ENCODE data around the gene CRYAB. TPM values are rescaled to one million over a fixed set of nuclear protein-coding genes. Genes with fewer than 3 reads are reported as not detected.

Gene CRYAB, protein sequence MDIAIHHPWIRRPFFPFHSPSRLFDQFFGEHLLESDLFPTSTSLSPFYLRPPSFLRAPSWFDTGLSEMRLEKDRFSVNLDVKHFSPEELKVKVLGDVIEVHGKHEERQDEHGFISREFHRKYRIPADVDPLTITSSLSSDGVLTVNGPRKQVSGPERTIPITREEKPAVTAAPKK
- total RNA-seq = not detected
- not detected for polyA plus RNA-seq

DNA sequence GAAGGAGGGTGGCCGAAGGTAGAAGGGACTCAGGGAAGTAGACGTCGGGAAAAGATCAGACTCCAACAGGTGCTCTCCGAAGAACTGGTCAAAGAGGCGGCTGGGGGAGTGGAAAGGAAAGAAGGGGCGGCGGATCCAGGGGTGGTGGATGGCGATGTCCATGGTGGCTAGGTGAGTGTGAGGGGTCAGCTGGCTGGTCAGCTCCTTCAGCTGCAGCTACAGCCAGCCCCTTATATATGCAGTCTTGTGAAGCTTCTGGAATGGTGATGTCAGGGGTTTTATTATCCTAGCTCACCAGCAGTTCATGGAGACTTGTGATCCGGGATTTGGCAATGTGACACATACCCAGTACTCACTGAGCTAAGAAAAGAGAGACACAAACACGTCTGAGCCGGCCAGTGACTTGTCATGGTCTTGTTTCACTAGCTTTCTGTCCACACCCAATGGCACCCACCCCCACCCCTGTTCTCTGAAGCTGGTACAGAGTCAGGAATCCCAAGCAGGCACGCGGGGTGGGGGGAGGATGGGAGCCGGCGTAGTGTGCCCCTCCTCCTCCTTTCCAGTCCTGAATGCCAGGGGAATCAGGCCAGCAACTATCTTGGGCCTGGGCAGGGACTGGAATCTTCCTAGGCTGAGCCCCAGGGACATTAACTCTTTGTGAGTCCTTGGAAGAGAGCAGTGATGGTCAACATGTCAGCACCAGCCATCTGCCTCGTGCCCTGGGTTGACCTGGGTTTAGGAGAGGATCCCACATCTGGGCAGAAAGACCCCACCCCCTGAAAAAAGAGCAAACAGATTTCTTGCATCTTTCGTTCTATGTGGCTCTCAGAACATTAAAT lies at the start of gene CRYAB:
CRYAB (minus strand) TSS at position 208 of the 839 bp plus-strand sequence; CDS start at position 162, 46 bp downstream.
- H3K27me3 ChIP-seq (ENCODE audit: insufficient read depth, low read length) = peaks cover 5% of the 10 kb centered on the region
- no peak within 1 kb of the TSS for H3K4me3 ChIP-seq (ENCODE audit: low read length in 2 of 2)
- Mint-ChIP-seq H3K27me3 (peaks cover 35 to 41% of the 10 kb centered on the region in 2 donors), H3K27ac (peak within 1 kb of the TSS in 2 of 7 donors; percentile 23 to 31), H3K4me3 (peak within 1 kb of the TSS in 1 of 8 donors; percentile 60), H3K9me3 (no peaks in the 10 kb centered on the region), H3K36me3 (no peaks in the 10 kb centered on the region), H3K4me1 (peaks cover 0 to 4% (median 0%) of the 10 kb centered on the region in 4 donors)
- intact Hi-C loops (cut with micrococcal nuclease) = no loop called here
- H3K4me1 ChIP-seq (ENCODE audit: insufficient read depth, low read length) = no peaks in the 10 kb centered on the region
- no peaks in the 10 kb centered on the region for H3K9me3 ChIP-seq (ENCODE audit: control insufficient read depth in 1 of 2, low read length in 2 of 2)
- no peak within 1 kb of the TSS for H3K27ac ChIP-seq (ENCODE audit: low read depth, low read length)
- ChIA-PET CTCF (ENCODE audit: partially characterized antibody) (interaction anchor here (1.8 kb wide), 1 partner anchor 70 kb away, joined by 4 read pairs; no protein-coding TSS in a partner anchor), POLR2A (ENCODE audit: partially characterized antibody) (no interaction called here)
- no peaks in the 10 kb centered on the region for H3K36me3 ChIP-seq (ENCODE audit: insufficient read depth, low read length)
- no peak for DNase-seq

DNA sequence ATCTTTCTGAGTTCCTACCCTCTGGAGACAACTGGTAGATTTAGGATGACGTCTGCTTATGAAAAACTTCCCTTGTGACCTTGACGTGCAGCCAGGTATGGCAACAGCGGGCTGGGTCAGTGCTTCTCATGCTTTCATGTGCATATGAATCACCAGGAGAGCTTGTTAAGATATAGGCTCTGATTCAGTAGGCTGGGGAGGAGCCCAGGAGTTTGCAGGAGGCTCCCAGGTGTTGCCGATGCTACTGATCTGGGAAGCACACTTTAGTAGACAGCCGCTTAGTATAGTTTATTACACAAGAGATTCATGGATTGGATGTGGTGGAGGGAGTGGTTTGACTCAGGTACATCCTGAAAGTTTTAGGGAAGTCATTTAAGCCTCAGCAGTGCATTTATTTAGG lies 49.3 kb upstream of the CRYAB start:
- Histone ChIP-seq H3K27ac (ENCODE audit: low read depth, low read length) (no peak overlapping the region), H3K4me3 (ENCODE audit: low read length in 2 of 2) (no peak overlapping the region), H3K4me1 (ENCODE audit: insufficient read depth, low read length) (no peaks in the 10 kb centered on the region), H3K9me3 (ENCODE audit: control insufficient read depth in 1 of 2, low read length in 2 of 2) (no peaks in the 10 kb centered on the region), H3K27me3 (ENCODE audit: insufficient read depth, low read length) (no peaks in the 10 kb centered on the region), H3K36me3 (ENCODE audit: insufficient read depth, low read length) (no peaks in the 10 kb centered on the region)
- no peak overlapping the region for H3K4me3 Mint-ChIP-seq
- DNase-seq = no peak
- CTCF ChIA-PET (ENCODE audit: partially characterized antibody) = interaction anchor here (1.6 kb wide), 1 partner anchor 21 kb away, joined by 3 read pairs; no protein-coding TSS in a partner anchor
- H3K36me3 Mint-ChIP-seq = no peaks in the 10 kb centered on the region
- H3K9me3 Mint-ChIP-seq = no peaks in the 10 kb centered on the region
- no peaks in the 10 kb centered on the region for H3K4me1 Mint-ChIP-seq
- peak overlapping the region in 1 of 7 donors; percentile 4 for H3K27ac Mint-ChIP-seq
- intact Hi-C loops (cut with micrococcal nuclease) = no loop called here
- no peaks in the 10 kb centered on the region for H3K27me3 Mint-ChIP-seq
- POLR2A ChIA-PET (ENCODE audit: partially characterized antibody) = no interaction called here

DNA sequence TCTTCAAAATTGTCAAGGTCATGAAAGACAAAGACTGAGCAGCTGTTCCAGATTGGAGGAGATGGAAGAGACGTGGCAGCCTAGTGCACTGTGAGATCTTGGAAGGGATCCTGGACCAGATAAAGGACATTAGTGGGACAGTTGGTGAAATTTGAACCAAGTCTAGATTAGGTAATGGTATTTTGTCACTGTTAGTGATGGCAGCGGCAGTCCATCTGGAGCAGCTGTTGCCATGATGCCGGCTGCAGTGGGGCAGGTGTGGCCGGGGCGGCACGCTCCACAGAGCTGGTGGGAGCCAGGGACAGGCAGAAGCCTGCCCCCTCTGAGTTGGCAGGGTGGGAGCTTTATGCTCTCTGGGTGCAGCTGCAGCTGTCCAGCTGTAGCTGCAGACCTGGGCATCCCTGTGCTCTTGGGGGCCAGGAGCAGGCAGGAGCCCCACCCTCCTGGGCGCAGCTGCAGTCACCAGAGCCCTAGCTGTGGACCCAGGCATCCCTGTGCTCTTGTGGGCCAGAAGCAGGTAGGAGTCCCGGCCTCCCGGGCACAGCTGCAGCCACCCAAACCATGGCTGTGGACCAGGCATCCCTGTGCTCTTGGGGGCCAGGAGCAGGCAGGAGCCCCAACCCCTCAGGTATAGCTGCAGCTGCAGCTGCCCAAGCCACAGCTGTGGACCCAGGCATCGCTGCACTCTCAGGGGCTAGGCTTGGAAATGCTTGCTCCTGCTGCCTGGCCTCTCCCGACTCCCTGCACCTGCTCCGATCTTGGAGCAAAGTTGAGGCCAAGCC lies 46.3 kb upstream of the CRYAB start:
- no peaks in the 10 kb centered on the region for H3K9me3 ChIP-seq (ENCODE audit: control insufficient read depth in 1 of 2, low read length in 2 of 2)
- no peaks in the 10 kb centered on the region for H3K27me3 Mint-ChIP-seq
- no peaks in the 10 kb centered on the region for H3K9me3 Mint-ChIP-seq
- DNase-seq = no peak
- no peak overlapping the region for H3K27ac Mint-ChIP-seq
- no peaks in the 10 kb centered on the region for H3K4me1 Mint-ChIP-seq
- intact Hi-C loops (cut with micrococcal nuclease) = no loop called here
- no peak overlapping the region for H3K4me3 ChIP-seq (ENCODE audit: low read length in 2 of 2)
- H3K36me3 ChIP-seq (ENCODE audit: insufficient read depth, low read length) = no peaks in the 10 kb centered on the region
- no peaks in the 10 kb centered on the region for H3K4me1 ChIP-seq (ENCODE audit: insufficient read depth, low read length)
- ChIA-PET CTCF (ENCODE audit: partially characterized antibody) (interaction anchor here (0.6 kb wide), 1 partner anchor 28 kb away, joined by 3 read pairs; no protein-coding TSS in a partner anchor), POLR2A (ENCODE audit: partially characterized antibody) (no interaction called here)
- no peaks in the 10 kb centered on the region for H3K27me3 ChIP-seq (ENCODE audit: insufficient read depth, low read length)
- H3K27ac ChIP-seq (ENCODE audit: low read depth, low read length) = no peak overlapping the region
- no peak overlapping the region for H3K4me3 Mint-ChIP-seq
- no peaks in the 10 kb centered on the region for H3K36me3 Mint-ChIP-seq

DNA sequence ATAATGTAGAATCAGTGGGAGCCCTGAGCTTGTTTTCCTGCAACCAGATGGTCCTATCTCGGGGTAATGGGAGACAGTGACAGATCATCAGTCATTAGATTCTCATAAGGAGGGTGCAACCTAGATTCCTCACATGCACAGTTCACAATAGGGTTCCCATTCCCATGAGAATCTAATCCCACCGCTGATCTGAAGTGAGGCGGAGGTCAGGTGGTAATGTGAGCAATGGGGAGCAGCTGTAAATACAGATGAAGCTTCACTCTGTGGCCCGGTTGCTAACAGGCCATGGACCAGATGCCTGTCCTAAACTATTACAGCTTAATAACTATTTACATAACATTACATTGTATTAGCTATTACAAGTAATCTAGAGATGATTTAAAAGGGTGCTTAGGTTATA lies 42.6 kb upstream of the CRYAB start:
- Histone ChIP-seq H3K4me3 (ENCODE audit: low read length in 2 of 2) (no peak overlapping the region), H3K27me3 (ENCODE audit: insufficient read depth, low read length) (no peaks in the 10 kb centered on the region), H3K4me1 (ENCODE audit: insufficient read depth, low read length) (no peaks in the 10 kb centered on the region), H3K9me3 (ENCODE audit: control insufficient read depth in 1 of 2, low read length in 2 of 2) (no peaks in the 10 kb centered on the region), H3K36me3 (ENCODE audit: insufficient read depth, low read length) (no peaks in the 10 kb centered on the region), H3K27ac (ENCODE audit: low read depth, low read length) (no peak overlapping the region)
- Mint-ChIP-seq H3K4me3 (no peak overlapping the region), H3K27me3 (peaks cover 0 to 3% of the 10 kb centered on the region in 2 donors), H3K9me3 (no peaks in the 10 kb centered on the region), H3K4me1 (no peaks in the 10 kb centered on the region), H3K36me3 (no peaks in the 10 kb centered on the region), H3K27ac (no peak overlapping the region)
- DNase-seq = no peak
- POLR2A ChIA-PET (ENCODE audit: partially characterized antibody) = no interaction called here
- CTCF ChIA-PET (ENCODE audit: partially characterized antibody) = interaction anchor here (0.6 to 2.3 kb wide), 2 partner anchors 22 to 28 kb away, joined by 3 to 8 read pairs; no protein-coding TSS in a partner anchor
- intact Hi-C loops (cut with micrococcal nuclease) = no loop called here

DNA sequence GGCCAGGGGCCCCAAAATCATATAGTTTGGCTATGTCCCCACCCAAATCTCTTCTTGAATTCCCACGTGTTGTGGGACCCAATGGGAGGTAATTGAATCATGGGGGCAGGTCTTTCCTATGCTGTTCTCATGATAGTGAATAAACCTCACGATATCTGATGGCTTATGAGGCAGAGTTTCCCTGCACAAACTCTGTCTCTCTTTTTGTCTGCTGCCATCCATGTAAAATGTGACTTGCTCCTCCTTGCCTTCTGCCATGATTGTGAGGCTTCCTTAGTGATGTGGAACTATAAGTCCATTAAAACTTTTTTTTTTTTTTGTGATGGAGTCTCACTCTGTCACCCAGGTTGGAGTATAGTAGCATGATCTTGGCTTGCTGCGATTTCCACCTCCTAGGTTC lies 40.0 kb upstream of the CRYAB start:
- Mint-ChIP-seq H3K4me1 (no peaks in the 10 kb centered on the region), H3K27me3 (peaks cover 0 to 3% of the 10 kb centered on the region in 2 donors), H3K9me3 (no peaks in the 10 kb centered on the region), H3K36me3 (no peaks in the 10 kb centered on the region), H3K27ac (no peak overlapping the region), H3K4me3 (no peak overlapping the region)
- Histone ChIP-seq H3K27me3 (ENCODE audit: insufficient read depth, low read length) (no peaks in the 10 kb centered on the region), H3K4me3 (ENCODE audit: low read length in 2 of 2) (no peak overlapping the region), H3K4me1 (ENCODE audit: insufficient read depth, low read length) (no peaks in the 10 kb centered on the region), H3K9me3 (ENCODE audit: control insufficient read depth in 1 of 2, low read length in 2 of 2) (no peaks in the 10 kb centered on the region), H3K27ac (ENCODE audit: low read depth, low read length) (no peak overlapping the region), H3K36me3 (ENCODE audit: insufficient read depth, low read length) (no peaks in the 10 kb centered on the region)
- POLR2A ChIA-PET (ENCODE audit: partially characterized antibody) = no interaction called here
- intact Hi-C loops (cut with micrococcal nuclease) = no loop called here
- CTCF ChIA-PET (ENCODE audit: partially characterized antibody) = no interaction called here
- DNase-seq = no peak

DNA sequence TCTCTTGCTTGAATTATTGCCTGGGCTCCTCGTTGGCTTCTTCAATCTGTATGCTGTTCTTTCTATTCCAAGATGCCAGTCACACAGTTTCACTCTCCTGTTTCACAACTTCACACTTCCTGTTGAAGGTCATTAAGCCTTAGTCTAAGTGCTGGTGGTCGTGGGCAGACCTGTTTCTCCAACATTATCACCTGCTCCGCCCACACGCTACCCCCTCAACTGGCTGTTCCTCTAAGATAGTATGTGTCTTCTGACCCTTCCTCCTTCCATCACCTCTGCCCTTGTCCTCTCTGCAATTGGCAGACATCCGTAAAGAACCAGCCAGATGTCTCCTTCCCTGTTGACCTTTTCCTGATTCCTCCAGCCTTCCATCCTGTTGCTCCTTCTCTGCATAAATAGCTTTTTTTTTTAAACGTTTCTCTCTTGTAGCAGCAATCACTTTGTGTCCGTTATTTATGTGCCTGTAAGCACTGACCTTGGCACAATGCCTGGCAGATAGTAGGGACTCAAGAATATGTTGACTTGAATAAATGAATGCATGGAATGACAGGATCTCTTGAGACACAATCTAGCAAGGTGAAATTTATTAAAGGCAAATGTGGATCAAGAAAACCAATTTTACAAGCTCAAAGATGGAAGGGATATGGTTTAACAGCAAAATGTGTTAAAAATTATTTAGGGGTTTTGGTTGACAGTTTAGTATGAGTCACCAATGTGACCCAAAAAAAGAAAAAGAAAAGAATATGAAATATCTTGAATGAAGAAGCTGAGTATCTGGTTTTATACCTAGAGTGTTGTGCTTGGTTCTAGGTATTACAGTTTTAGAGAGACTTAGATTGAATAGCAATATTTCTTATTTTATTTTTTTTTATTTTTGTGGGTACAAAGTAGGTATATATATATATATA lies 38.2 kb upstream of the CRYAB start:
- no peaks in the 10 kb centered on the region for H3K9me3 ChIP-seq (ENCODE audit: control insufficient read depth in 1 of 2, low read length in 2 of 2)
- no peak overlapping the region for H3K27ac ChIP-seq (ENCODE audit: low read depth, low read length)
- Mint-ChIP-seq H3K4me1 (no peaks in the 10 kb centered on the region), H3K9me3 (no peaks in the 10 kb centered on the region), H3K4me3 (no peak overlapping the region), H3K27ac (peak overlapping the region in 1 of 7 donors; percentile 9), H3K36me3 (no peaks in the 10 kb centered on the region), H3K27me3 (peaks cover 0 to 3% of the 10 kb centered on the region in 2 donors)
- intact Hi-C loops (cut with micrococcal nuclease) = no loop called here
- no peaks in the 10 kb centered on the region for H3K36me3 ChIP-seq (ENCODE audit: insufficient read depth, low read length)
- H3K4me3 ChIP-seq (ENCODE audit: low read length in 2 of 2) = no peak overlapping the region
- DNase-seq = no peak
- H3K27me3 ChIP-seq (ENCODE audit: insufficient read depth, low read length) = no peaks in the 10 kb centered on the region
- CTCF ChIA-PET (ENCODE audit: partially characterized antibody) = interaction anchor here (0.8 kb wide), 1 partner anchor 18 kb away, joined by 3 read pairs; no protein-coding TSS in a partner anchor
- POLR2A ChIA-PET (ENCODE audit: partially characterized antibody) = no interaction called here
- H3K4me1 ChIP-seq (ENCODE audit: insufficient read depth, low read length) = no peaks in the 10 kb centered on the region

Data from CD4-positive, alpha-beta memory T cell (primary cell).